Measurements from ENCODE around the gene EDC4. TPM values are rescaled to one million over a fixed set of nuclear protein-coding genes. Genes with fewer than 3 reads are reported as not detected.

EDC4 gene
- total RNA-seq, 1 donor from 2014 or later = 40.2 TPM

DNA sequence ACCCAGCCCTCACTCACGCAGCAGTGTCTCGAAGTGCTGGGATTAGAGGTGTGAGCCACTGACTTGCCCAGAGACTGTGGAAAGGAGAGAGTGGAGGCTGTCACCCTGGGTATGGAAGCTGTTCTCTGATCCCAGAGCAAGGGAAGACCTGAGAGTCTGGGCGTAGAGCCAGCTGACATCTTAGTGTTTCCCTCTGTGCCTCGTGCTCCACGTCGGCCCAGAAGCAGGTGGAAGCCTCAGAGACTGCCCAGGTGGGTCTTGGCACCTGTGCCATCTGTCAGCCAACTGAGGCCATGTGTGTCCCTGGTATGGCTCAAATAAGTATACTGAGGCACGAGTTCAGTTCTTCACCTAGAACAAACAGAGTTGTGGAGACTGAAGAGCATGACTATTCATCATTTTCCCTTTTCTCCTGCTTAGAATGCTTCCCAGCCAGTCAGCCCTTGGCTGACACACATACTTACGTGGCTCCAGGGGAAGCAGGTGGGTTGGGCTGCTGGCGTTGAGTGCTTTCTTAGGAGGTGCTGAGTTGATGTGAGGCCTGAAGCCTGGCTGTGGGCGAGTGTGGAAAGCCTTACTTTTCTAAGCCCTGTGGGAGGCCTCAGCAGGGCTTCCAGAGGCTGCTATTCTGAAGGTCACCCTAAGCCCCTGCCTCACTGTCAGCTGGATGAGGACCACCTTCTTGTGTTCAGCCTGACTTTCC is 50.7 kb downstream of the EDC4 start:
- intact Hi-C loops (cut with DNase I) = no loop called here
- DNase-seq (ENCODE audit: low spot score) (peak; percentile 56), ATAC-seq (no peak)

DNA sequence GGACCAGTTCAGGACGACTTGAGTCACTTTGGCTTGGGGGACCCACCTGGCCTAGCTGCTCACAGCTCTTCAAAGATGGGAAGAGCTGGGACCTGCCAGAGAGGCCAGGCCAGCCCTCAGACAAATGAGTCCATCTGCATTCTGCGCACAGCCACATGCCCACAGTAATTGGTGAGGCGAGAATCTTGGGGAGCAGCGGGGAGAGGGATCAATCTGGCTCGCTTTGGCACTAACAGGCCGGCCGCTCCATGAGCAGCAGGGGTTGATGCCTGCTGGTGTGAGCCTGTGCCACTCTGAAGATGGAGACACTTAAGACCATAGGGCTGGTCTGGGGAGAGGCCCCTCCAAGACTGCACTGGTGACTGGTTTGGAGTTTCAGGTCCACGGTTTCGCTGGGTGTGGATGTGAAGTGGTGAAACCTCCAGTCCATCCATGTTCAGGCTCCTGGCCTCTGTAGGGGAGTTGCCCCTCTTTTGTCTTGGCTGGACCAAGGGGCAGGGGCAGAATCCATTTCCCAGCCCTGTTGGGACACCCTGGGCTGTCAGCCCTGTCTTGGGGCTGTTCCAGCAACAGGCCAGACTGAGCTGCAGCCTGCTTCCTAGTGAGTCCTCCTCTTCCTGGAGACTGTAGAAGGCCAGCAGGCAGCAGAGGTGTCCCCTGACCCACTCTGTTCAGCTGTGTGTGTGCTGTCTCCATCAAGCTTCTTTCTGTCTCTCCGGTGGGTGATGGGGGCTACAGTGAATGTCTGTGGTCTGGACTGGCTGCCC is 51.5 kb downstream of the EDC4 start:
- intact Hi-C loops (cut with DNase I) = no loop called here
- DNase-seq (ENCODE audit: low spot score) = no peak
- no peak for ATAC-seq

DNA sequence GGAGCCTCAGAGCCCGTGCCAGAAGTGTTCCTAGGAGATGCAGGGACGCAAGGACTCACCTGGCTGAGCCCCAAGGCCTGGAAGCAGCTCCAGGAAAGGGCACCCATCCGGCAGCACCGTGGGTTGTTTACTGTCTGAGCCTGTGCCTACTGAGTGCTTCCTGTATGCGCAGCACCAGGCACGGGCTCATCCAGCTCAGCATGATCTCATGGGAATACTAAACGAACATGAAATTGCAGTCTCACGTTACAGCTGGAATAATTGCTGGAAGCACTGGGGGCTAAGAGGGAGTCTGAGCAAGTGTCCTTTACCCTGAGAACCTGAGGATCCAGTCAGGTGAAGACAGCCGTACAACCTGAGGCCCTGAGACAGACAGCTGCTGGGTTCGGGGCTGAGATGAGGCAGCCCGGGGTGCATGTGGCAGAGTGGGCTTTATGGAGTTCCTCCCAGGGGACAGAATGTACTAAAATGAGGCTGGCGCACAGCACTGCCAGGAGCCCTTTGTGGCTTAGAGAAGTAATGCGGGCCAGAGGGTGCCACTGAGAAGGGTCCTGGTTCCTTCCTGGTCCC is 53.4 kb downstream of the EDC4 start:
- intact Hi-C loops (cut with DNase I) = loop anchor here (5.0 kb wide), 1 partner anchor 44 kb away; the partner anchor contains the start of gene NRN1L
- DNase-seq (ENCODE audit: low spot score) = no peak
- peak; percentile 40 for ATAC-seq

DNA sequence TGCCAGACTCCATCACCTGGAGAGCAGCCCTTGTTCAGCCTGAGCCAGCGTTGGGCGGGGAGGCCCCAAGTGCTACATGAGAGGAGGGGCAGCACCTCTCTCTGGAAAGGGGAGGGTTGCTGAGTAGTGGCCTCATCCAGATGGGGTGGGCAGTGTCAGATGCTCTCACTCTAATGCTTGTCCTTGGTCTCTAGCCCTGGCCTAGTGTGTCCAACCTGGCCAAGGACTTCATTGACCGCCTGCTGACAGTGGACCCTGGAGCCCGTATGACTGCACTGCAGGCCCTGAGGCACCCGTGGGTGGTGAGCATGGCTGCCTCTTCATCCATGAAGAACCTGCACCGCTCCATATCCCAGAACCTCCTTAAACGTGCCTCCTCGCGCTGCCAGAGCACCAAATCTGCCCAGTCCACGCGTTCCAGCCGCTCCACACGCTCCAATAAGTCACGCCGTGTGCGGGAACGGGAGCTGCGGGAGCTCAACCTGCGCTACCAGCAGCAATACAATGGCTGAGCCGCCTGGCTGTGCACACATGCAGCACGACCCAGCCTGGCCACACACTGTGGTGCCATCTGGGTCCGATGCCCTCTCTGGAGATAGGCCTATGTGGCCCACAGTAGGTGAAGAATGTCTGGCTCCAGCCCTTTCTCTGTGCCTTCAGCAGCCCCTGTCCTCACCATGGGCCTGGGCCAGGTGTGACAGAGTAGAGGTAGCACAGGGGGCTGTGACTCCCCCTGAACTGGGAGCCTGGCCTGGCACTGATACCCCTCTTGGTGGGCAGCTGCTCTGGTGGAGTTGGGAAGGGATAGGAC is 54.5 kb downstream of the EDC4 start:
- intact Hi-C loops (cut with DNase I) = loop anchor here (5.0 kb wide), 1 partner anchor 45 kb away; the partner anchor contains the start of gene NRN1L
- no peak for ATAC-seq
- no peak for DNase-seq (ENCODE audit: low spot score)

DNA sequence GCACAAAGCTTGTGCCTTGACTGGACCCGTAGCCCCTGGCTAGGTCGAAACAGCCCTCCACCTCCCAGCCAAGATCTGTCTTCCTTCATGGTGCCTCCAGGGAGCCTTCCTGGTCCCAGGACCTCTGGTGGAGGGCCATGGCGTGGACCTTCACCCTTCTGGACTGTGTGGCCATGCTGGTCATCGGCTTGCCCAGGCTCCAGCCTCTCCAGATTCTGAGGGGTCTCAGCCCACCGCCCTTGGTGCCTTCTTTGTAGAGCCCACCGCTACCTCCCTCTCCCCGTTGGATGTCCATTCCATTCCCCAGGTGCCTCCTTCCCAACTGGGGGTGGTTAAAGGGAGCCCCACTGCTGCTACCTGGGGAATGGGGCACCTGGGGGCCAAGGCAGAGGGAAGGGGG is 55.3 kb downstream of the EDC4 start:
- intact Hi-C loops (cut with DNase I) = loop anchor here (5.0 kb wide), 1 partner anchor 46 kb away; the partner anchor contains the start of gene NRN1L
- ATAC-seq (peak; percentile 1), DNase-seq (ENCODE audit: low spot score) (no peak)

DNA sequence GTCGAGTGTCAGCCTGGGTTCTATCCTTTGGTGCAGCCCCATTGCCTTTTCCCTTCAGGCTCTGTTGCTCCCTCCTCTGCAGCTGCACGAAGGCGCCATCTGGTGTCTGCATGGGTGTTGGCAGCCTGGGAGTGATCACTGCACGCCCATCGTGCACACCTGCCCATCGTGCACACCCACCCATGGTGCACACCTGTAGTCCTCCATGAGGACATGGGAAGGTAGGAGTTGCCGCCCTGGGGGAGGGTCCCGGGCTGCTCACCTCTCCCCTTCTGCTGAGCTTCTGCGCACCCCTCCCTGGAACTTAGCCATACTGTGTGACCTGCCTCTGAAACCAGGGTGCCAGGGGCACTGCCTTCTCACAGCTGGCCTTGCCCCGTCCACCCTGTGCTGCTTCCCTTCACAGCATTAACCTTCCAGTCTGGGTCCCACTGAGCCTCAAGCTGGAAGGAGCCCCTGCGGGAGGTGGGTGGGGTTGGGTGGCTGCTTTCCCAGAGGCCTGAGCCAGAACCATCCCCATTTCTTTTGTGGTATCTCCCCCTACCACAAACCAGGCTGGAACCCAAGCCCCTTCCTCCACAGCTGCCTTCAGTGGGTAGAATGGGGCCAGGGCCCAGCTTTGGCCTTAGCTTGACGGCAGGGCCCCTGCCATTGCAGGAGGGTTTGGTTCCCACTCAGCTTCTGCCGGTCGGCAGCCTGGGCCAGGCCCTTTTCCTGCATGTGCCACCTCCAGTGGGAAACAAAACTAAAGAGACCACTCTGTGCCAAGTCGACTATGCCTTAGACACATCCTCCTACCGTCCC is 55.9 kb downstream of the EDC4 start:
- intact Hi-C loops (cut with DNase I) = loop anchor here (5.0 kb wide), 1 partner anchor 46 kb away; the partner anchor contains the start of gene NRN1L
- peak; percentile 75 for ATAC-seq
- DNase-seq (ENCODE audit: low spot score) = peak; percentile 85

DNA sequence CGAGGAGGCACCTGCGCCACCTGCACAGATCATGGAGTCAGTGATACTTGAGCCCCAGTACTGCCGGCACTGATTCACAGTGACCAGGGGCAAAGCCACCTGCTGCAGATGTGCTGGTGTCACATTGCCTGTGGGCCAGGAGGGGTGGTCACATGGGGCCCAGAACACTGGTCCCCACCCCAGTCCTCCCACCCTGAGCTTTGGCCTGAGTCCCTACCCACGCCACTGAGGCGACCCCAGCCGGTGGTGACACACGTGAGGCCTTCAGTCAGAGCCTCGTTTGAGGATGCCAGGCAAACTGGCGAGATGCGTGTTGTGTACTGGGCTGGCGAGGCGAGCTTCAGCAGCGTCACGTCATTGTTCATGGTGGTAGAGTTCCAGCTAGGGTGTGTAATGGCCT is 57.3 kb downstream of the EDC4 start:
- ATAC-seq (no peak), DNase-seq (ENCODE audit: low spot score) (no peak)
- intact Hi-C loops (cut with DNase I) = no loop called here

DNA sequence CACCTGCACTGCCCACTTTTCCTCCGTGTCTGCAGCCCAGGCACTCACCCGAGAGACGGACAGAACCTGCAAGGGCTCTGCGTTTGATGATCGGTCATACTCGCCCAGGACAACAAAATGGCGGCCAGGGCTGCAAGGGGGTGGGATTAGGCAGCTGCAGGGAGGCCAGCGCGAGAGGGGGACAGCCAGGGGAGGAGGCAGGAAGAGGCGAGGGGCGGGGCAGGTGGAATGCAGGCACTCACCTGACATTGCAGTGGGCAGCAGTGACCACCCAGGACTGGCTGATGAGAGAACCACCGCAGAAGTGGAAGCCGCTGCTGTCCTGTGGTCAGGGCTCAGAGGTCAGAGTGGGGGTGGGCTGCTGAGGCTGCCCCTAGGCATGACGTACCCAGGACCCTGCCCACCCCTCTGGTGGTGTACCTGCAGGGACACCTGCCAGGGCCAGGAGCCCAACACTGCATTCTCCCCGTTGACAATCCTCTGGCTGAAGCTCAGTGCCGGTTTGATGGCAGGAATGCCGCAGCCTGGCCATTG is 57.9 kb downstream of the EDC4 start:
- DNase-seq (ENCODE audit: low spot score) (peak; percentile 56), ATAC-seq (no peak)
- intact Hi-C loops (cut with DNase I) = no loop called here

Other genes with a start within 250 kb of the EDC4 start
- 2.8 TPM for gene CARMIL2, start 227.9 kb upstream of the EDC4 start, total RNA-seq
- 21.2 TPM for gene ACD, start 212.8 kb upstream of the EDC4 start, total RNA-seq
- 5.6 TPM for gene PARD6A, start 212.1 kb upstream of the EDC4 start, total RNA-seq
- gene ENKD1, start 206.3 kb upstream of the EDC4 start, total RNA-seq = 19.7 TPM
- gene C16orf86, start 206.2 kb upstream of the EDC4 start, total RNA-seq = 8.6 TPM
- 16.8 TPM for gene GFOD2, start 153.7 kb upstream of the EDC4 start, total RNA-seq
- 21.7 TPM for gene RANBP10, start 66.5 kb upstream of the EDC4 start, total RNA-seq
- gene TSNAXIP1, start 66.2 kb upstream of the EDC4 start, total RNA-seq = 1.5 TPM
- 22.7 TPM for gene THAP11, start 30.7 kb upstream of the EDC4 start, total RNA-seq
- 59.2 TPM for gene NUTF2, start 26.1 kb upstream of the EDC4 start, total RNA-seq
- gene CENPT, start 25.4 kb upstream of the EDC4 start, total RNA-seq = 45.1 TPM
- gene NRN1L, start 11.8 kb downstream of the EDC4 start, total RNA-seq = 1.6 TPM
- gene PSKH1, start 20.2 kb downstream of the EDC4 start, total RNA-seq = 27.4 TPM
- 0.98 TPM for gene CTRL, start 58.8 kb downstream of the EDC4 start, total RNA-seq
- 35.3 TPM for gene PSMB10, start 63.8 kb downstream of the EDC4 start, total RNA-seq
- 46.2 TPM for gene LCAT, start 71.1 kb downstream of the EDC4 start, total RNA-seq
- gene SLC12A4, start 95.6 kb downstream of the EDC4 start, total RNA-seq = 115 TPM
- not detected for gene DPEP3, start 107.4 kb downstream of the EDC4 start, total RNA-seq
- gene DPEP2, start 126.4 kb downstream of the EDC4 start, total RNA-seq = 4.4 TPM
- gene DPEP2NB, start 142.9 kb downstream of the EDC4 start, total RNA-seq = not detected
- 6.3 TPM for gene DDX28, start 150.2 kb downstream of the EDC4 start, total RNA-seq
- gene DUS2, start 150.2 kb downstream of the EDC4 start, total RNA-seq = 14.7 TPM
- gene NFATC3, start 212.3 kb downstream of the EDC4 start, total RNA-seq = 66.4 TPM

All from sciatic nerve (tissue), 2 donors.